Nephron progenitor cell (in vitro differentiated cells): ENCODE measurements around the gene ELP6.
"Not testable (repeated sequence)": the region's sequence is repeated elsewhere in the genome, so short reads cannot be mapped to it uniquely, and the experiment has no call there.

Experiments
- DNase-seq: peaks from one replicate; pipeline ENCODE4 v3.0.0; 2021
- H3K27ac Mint-ChIP-seq: 2 replicates; pipeline ENCODE4 v1.8.0; 2021; ENCODE audit warnings: mild to moderate bottlenecking, moderate library complexity, mixed read lengths
- H3K27me3 Mint-ChIP-seq: 2 replicates; pipeline ENCODE4 v1.8.0; 2021; ENCODE audit warnings: mild to moderate bottlenecking, low read depth, mixed read lengths; ENCODE audit not compliant: poor library complexity
- H3K36me3 Mint-ChIP-seq: 2 replicates; pipeline ENCODE4 v1.8.0; 2021; ENCODE audit warnings: low read depth, mixed read lengths
- H3K4me1 Mint-ChIP-seq: 2 replicates; pipeline ENCODE4 v1.8.0; 2021; ENCODE audit warnings: mixed read lengths
- H3K4me3 Mint-ChIP-seq: 2 replicates; pipeline ENCODE4 v1.8.0; 2021; ENCODE audit warnings: mild to moderate bottlenecking, moderate library complexity, mixed read lengths
- H3K9me3 Mint-ChIP-seq: 2 replicates; pipeline ENCODE4 v1.8.0; 2021; ENCODE audit warnings: mild to moderate bottlenecking, moderate library complexity, mixed read lengths
- TF ChIP-seq, protein P1 (sequence below): fragments of 200-600 bp; sonication (generic); IDR thresholded peaks from 2 replicates; pipeline ENCODE4 v1.5.0; 2021; ENCODE audit warnings: antibody characterized with exemption

ELP6 gene

DNA sequence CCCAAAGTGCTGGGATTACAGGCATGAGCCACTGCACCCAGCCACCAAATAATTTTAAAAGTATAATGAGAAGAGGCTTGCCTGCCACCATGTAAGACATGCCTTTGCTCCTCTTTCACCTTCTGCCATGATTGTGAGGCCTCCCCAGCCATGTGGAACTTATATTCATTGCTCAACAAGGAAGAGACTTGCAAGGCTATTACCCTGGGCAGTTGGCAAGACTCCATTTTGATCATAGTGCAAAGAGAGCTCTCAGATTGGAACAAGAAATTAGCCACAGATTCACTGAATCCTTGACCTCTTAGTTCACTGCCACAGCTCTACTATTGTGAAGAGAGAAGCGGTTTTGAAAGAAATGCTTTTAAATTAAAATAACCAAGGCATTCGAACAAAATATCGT lies 43.9 kb downstream of the ELP6 start:
- peaks cover 66% of the 10 kb centered on the region for H3K36me3 Mint-ChIP-seq
- H3K9me3 Mint-ChIP-seq = peaks cover 43% of the 10 kb centered on the region
- DNase-seq = no peak
- H3K27ac Mint-ChIP-seq = no peak overlapping the region
- peaks cover 14% of the 10 kb centered on the region for H3K4me1 Mint-ChIP-seq
- H3K4me3 Mint-ChIP-seq = no peak overlapping the region
- peaks cover 3% of the 10 kb centered on the region for H3K27me3 Mint-ChIP-seq
- TF ChIP-seq, protein P1, sequence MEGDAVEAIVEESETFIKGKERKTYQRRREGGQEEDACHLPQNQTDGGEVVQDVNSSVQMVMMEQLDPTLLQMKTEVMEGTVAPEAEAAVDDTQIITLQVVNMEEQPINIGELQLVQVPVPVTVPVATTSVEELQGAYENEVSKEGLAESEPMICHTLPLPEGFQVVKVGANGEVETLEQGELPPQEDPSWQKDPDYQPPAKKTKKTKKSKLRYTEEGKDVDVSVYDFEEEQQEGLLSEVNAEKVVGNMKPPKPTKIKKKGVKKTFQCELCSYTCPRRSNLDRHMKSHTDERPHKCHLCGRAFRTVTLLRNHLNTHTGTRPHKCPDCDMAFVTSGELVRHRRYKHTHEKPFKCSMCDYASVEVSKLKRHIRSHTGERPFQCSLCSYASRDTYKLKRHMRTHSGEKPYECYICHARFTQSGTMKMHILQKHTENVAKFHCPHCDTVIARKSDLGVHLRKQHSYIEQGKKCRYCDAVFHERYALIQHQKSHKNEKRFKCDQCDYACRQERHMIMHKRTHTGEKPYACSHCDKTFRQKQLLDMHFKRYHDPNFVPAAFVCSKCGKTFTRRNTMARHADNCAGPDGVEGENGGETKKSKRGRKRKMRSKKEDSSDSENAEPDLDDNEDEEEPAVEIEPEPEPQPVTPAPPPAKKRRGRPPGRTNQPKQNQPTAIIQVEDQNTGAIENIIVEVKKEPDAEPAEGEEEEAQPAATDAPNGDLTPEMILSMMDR = no peak

DNA sequence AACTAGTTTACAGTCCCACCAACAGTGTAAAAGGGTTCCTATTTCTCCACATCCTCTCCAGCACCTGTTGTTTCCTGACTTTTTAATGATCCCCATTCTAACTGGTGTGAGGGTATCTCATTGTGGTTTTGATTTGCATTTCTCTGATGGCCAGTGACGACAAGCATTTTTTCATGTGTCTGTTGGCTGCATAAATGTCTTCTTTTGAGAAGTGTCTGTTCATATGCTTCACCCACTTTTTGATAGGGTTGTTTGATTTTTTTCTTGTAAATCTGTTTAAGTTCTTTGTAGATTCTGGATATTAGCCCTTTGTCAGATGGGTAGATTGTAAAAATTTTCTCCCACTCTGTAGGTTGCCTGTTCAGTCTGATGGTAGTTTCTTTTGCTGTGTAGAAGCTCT lies 45.2 kb downstream of the ELP6 start:
- not testable (repeated sequence) for H3K27me3 Mint-ChIP-seq, H3K27ac Mint-ChIP-seq, H3K4me1 Mint-ChIP-seq, DNase-seq, H3K4me3 Mint-ChIP-seq
- peaks cover 43% of the 10 kb centered on the region for H3K9me3 Mint-ChIP-seq
- H3K36me3 Mint-ChIP-seq = peaks cover 71% of the 10 kb centered on the region

DNA sequence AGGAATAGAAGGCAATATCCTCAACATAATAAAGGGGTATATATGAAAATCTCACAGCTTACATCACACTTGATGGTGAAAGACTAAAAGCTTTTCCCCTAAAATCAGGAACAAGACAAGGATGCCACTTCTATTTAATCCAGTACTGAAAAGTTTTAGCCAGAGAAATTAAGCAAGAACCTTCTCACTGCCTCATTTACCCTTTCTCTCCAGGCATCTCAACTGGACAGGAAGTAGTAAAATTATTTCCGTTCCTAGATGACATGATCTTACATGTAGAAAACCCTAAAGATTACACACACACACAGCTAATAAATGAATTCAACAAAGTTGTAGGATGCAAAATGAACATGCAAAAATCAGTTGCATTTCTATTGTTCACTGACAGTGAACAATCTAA lies 48.9 kb downstream of the ELP6 start:
- H3K27me3 Mint-ChIP-seq = no peaks in the 10 kb centered on the region
- TF ChIP-seq, protein P1 = no peak
- H3K4me3 Mint-ChIP-seq = no peak overlapping the region
- H3K36me3 Mint-ChIP-seq = peaks cover 80% of the 10 kb centered on the region
- H3K9me3 Mint-ChIP-seq = peaks cover 50% of the 10 kb centered on the region
- DNase-seq = no peak
- peaks cover 13% of the 10 kb centered on the region for H3K4me1 Mint-ChIP-seq
- no peak overlapping the region for H3K27ac Mint-ChIP-seq

DNA sequence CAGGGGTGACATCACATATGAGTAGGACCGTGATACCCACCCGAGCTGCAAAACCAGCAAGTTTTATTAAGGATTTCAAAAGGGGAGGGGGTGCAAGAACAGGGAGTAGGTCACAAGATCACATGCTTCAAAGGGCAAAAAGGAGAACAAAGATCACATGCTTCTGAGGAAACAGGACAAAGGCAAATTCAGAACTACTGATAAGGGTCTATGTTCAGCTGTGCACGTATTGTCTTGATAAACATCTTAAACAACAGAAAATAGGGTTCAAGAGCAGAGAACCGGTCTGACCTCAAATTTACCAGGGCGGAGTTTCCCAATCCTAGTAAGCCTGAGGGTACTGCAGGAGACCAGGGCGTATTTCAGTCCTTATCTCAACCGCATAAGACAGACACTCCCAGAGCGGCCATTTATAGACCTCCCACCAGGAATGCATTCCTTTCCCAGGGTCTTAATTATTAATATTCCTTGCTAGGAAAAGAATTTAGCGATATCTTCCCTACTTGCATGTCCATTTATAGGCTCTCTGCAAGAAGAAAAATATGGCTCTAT lies 53.9 kb downstream of the ELP6 start:
- peaks cover 38% of the 10 kb centered on the region for H3K36me3 Mint-ChIP-seq
- peaks cover 22% of the 10 kb centered on the region for H3K9me3 Mint-ChIP-seq
- not testable (repeated sequence) for H3K27me3 Mint-ChIP-seq, DNase-seq, H3K4me3 Mint-ChIP-seq, H3K27ac Mint-ChIP-seq
- H3K4me1 Mint-ChIP-seq = peaks cover 13% of the 10 kb centered on the region

DNA sequence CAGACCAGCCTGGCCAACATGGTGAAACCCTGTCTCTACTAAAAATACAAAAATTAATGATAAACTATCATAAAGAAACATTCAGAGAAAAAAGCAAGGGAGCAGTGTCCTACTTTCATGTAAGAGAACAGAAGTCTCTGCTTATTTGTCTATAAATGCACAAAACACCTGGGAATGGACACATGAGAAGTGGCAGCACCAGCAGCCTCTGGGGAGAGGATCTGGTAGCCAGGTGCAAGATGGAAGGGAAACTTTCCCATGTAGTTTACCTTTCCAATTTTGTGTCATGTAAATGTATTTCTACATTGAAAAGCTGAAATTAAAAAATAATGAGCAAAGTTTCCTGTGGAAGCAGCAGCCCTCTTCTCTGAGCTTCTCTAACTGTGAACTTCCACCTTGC lies 56.5 kb downstream of the ELP6 start:
- Mint-ChIP-seq H3K27ac (no peak overlapping the region), H3K27me3 (peaks cover 8% of the 10 kb centered on the region), H3K4me3 (no peak overlapping the region), H3K4me1 (peaks cover 2% of the 10 kb centered on the region), H3K36me3 (peaks cover 45% of the 10 kb centered on the region), H3K9me3 (peaks cover 22% of the 10 kb centered on the region)
- TF ChIP-seq, protein P1 = no peak
- DNase-seq = no peak

DNA sequence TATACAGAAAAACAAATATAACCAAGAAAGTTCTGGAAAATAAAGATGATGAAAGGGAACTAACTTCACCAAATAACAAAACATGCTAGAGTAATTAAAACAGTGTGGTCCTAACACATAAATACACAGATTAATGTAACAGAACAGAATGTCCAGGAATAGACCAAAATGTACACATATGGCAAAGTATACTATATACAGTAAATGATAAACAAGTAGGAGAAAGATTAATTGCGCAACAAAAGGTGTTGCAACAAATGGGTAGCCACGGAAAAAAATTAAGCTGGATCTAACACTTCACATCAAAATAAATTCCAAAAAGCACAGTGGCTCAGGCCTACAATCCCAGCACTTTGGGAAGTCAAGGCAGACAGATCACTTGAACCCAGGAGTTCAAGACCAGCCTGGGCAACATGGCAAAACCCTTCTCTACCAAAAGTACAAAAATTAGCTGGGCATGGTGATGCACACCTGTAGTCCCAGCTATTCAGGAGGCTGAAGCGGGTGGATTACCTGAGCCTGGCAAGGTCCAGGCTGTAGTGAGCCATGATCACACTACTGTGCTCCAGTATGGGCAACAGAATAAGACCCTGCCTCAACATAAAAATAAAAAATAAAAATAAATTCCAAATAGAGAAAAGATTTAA lies 57.6 kb downstream of the ELP6 start:
- peaks cover 23% of the 10 kb centered on the region for H3K9me3 Mint-ChIP-seq
- H3K27me3 Mint-ChIP-seq = peaks cover 8% of the 10 kb centered on the region
- DNase-seq = no peak
- peaks cover 42% of the 10 kb centered on the region for H3K36me3 Mint-ChIP-seq
- TF ChIP-seq, protein P1 = no peak
- no peak overlapping the region for H3K4me3 Mint-ChIP-seq
- H3K27ac Mint-ChIP-seq = no peak overlapping the region
- no peaks in the 10 kb centered on the region for H3K4me1 Mint-ChIP-seq
